Nucleus accumbens (tissue), 56 donors: ENCODE measurements around the gene IRF4.

ENCODE experiments used
- DNase-seq, 56 donors: peaks; one replicate each; lab custom pipeline; 2025; lab: John Stamatoyannopoulos, UW

The IRF4 gene

DNA sequence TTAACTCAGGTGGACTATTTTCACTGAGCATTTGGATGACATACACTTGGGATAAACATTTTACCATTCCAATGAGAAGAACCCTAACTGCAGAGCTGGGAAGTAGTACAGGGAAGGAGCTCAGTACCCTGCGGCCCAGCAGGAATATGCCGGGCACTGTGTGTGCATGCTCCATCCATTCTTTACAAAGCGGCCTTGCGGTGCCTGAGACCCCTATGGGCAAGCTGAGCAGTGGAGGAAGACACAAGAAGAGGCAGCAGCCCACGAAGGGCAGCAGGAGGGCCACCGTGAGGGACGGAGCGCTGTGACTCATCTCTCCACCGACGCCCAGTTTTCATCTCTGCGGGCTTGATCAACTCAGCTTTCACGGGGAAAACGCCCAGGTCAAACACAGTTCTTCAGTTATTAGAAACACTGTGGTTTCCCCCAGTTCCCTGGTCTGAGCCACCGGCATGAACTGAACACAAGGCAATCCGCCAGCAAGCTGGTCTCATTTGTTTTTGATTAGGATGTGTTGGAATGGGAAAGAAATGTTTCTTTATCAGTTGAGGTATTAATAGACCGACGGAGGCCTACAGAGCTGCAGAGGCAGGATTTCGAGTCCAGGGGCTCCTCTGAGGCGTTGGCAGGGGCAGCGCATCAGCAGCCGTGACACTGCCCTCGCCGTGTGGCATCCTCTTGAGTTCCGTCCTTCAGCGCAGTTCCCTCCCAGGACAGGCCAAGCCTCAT is 44.9 kb downstream of the IRF4 start:
- DNase-seq, result no peak

DNA sequence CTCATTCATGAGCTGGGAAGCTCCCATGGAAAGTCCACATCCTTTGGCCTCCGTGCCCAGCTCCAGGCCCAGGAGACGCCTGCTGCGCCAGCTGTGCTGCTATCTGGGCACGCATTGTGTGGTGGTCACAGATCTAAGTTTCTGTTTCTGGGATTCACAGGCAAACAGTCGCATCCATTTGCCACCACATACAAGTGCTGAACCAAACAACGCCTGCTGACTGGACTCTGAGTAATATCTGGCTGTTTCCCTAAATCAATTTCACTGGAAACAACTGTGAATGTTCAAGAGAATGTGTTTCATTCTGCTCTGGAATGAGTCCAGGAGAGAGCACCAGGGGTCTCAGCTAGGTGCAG is 45.5 kb downstream of the IRF4 start:
- DNase-seq, result peak in 1 of 56 donors; percentile 2

DNA sequence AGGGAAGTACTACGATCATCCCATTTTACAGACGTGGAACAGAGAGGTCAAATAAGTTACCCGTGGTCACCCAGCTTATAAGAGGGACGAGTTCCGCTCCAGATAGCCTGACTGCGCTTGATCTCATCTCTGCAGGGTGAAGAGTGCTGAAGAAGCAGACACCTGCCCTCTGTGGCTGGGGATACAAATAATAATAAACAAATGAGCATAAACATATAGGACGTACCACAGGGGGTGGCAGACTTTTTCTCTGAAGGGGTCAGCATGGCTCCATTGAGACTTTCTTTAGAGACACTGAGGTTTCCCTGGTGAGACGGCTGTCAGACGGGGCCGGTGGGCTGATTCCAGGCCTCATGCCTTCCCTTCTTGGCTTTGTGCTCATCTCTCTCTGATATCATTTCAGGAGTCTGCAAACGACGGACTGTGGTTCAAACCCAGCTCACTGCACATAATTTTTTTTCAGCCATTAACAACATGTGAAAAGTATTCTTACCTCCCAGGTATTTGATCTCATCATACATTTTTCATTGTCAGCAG is 47.1 kb downstream of the IRF4 start:
- no peak for DNase-seq

DNA sequence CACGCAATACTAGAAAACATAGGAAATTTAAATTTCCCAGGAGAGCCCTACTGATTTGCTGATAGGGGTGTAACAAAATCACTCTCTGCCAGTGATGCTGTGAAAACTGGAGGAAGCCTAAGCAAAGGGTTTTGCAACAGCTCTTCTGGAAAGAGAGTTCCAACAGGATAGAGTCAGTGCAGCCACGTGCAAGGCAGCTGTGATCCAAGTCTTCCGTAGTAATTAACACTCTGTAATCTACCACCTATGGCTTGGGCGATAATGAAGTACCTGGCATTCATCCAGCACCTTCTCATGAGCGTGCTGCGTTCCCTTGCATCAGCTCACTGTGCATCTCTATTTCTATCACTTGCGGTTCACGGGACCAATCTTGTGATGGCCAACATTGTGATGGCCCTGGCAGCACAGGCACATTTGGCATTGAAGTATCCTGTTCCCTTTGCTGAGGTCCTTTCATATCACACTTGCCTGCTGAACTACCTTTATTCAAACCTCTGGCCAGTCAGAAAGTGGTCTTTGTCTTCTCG is 48.2 kb downstream of the IRF4 start:
- DNase-seq, result no peak

DNA sequence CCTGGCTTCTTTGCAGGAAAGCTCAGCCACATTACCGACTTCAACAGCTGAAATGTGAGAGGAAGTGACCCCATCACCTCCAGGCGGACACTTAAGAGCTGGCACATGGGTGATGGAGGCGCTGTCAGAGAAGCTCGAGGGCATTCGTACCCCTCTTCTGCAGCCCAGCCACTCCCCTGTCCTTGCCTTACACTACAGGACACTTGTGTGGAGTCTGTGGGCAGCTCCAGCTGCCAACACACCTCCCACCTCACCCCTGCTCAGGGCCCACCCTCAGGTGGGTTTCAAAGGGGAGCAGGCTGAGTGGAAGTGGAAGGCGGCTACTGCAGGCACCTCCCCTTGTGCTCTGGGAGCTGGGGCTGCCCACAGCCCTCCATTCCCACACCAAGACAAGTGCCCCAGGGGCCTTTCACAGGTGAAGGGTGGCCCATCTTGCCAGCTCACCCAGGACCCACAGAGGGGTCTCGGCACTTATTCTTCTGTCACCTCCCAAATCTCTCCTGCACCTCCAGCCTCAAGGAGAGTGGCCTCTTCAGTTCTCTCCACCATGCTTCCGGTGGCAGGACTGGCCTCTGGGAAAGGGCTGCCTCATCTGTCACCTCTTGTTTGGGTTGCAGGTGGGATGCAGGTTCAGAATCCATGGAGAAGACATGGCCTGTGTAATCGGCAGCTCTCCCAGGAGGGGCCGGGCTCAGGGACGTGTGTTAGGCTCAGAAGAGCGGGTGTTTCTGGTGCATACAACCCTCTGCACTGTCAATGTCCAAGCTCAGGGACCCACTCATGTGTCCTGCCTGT is 49.8 kb downstream of the IRF4 start:
- DNase-seq, result no peak

DNA sequence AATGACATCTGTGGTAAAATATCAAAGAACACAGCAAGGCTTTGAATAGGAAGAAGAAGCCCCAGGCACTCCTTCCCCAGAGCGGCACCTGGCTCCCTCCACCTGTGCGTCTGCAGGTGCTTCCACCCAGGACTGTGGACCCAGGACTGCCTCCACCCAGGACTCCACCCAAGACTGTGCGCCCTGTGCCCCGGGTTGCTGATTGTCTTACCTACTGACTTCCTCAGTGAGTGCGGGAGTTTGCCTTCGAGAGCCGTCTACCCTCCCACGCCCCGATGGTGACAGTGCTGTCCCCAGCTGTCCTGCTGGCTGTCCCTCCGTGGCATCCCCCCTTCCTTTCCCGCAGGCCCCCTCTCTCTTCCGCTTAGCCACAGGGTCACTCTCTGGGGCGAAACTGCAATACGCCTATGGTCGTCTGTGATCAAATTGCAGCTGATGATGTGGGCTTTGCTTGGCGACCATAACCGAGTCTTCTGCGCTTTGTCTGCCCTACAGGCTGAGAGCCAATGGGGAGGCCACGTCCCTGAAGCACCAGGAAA is 52.1 kb downstream of the IRF4 start:
- DNase-seq, result no peak

DNA sequence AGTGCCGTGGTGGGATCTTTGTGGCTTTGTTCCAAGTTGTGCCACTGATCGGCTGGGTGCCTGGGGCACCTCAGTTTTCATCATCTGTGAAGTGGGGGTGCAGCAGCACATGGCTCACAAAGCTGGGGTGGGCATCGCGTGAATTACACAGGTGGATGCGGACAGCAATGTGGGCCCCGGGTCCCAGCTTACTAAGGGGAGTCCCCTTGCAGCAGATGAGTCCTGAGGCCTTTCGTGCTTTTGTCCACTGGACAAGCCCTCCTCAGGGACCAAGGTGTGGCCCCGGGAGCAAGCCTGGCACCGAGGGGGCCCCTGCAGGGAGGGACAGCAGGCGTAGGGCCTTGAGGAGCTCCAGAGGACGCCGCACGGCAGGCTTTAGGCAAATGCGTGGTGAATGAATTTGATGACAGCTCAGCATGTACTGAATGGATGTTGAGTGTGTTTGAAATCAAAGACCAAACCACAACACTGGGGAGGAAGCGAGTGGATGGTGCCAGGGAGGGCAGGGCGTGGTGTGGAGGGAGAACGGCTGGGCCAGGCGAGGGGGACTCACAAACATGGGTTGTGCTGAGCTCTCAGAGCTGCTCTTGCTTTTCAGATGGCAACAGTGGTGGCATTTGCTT is 53.2 kb downstream of the IRF4 start:
- no peak for DNase-seq

DNA sequence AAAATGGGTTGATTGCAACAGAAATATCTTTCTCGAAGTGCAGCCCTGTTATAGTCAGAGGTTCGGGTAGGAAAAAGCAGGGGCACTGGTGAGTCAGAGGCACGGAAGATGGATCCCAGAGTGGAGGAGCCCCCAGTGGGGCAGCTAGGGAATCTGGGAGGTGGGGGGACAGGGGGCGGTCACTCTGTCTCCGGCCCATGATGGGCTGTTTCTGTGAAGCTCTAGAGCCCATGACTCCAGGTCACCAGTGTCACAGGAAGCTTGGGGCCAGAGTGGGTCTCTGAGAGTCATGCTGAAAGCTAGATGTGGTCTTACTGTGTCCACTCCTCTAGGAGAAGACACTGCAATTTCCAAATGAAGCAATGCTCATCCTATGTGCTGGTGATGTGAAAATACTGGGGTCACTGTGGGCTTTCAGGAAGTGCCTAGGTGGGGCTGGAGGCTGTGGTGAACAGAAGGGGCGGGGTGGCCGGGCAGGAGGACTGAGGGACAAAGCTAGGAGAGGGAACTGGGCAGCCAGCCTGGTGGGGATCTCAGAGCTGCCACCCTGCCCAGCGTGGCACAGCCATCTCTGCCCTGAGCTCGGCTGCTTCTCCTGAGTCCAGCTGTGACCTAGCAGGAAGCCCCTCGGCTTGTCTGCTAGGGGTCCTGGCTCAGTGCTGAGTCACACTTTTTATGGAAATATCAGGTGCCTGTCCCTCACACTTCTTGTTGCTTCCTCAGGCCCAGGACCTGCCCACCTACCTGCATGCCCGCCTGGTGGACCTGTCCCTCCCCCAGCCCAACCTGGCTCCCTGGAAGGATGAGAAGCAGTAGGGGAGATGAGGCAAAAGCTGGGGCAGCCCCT is 54.2 kb downstream of the IRF4 start:
- no peak for DNase-seq

DNA sequence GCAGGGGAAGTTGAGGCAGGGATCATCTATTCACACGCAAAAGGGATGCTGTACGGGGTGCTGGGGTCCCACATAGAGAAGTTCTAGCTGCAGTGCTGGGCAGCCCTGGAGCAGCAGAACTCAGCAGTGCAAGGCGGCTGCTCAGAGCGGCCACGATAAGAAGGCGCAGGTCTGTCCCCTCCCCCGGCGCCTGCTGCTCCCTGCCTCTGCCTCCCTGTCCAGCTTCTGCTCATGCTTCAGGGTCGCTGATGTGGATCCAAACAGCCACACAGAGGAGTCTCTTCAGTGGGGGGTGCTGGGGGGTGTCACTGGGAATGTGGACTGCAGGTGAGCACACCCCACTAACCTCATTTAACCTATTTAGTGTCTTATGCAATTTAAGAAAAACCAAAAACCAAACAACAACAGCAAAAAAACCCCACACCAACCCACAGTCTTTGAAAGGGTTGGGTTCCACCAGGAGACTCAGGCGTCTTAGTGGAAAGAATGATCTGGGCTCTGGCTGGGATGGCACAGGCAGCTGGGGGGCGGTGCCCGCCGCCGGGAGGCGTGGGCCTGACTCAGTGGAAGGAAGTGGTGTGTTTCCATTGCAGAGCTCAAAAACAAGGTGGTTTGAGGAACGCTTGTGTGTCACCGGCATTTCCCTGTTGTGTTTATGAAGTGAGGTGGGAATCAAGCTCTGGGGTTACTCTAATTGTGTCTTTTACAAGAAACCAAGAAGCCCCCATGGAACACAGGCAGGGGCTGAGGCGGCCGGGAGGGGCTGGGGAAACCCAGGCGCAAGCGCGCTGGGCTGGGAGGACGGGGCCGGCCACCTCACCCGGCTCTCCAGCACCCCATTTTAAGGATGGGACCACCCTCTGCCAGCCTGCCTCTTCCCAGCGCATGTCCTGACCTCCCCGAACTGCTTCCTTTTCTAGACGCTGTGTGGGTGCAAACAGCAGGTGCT is 55.1 kb downstream of the IRF4 start:
- no peak for DNase-seq

DNA sequence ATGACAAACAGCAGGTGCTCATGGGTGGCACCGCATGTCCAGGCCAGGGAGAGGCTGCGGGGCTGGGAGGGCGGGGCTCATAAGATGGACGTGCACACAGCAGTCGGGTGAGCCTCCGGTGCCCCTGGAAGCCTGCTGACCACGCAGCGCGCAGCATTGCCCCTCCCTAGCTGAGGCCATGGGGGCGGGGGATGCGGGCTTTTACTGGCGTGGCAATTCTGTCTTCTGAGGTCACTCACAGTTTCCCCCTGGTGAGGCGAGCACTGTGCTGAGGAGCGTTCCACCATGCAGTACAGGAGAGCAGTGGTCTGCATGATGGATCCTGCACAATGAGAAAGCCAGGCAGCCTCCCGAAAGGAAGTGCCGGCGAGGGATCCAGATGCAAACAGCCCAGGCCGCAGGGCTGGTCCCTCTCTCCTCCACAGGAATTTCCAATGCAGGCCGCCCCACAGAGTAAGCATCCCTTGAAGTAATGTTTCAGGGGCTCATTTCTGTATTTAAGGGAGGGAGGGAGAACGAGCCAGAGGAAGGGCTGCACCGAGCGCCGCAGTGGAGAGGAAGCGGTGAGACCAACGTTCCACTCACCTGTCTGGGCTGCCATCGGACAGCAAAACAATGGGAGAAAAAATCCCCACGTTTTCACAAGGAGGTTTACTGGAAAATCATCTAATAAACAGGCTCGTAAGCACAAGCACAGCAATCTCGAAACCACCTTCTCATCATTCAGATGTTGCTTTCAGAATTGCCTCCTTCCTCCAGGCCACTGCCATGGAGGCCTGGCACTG is 56.0 kb downstream of the IRF4 start:
- no peak for DNase-seq

DNA sequence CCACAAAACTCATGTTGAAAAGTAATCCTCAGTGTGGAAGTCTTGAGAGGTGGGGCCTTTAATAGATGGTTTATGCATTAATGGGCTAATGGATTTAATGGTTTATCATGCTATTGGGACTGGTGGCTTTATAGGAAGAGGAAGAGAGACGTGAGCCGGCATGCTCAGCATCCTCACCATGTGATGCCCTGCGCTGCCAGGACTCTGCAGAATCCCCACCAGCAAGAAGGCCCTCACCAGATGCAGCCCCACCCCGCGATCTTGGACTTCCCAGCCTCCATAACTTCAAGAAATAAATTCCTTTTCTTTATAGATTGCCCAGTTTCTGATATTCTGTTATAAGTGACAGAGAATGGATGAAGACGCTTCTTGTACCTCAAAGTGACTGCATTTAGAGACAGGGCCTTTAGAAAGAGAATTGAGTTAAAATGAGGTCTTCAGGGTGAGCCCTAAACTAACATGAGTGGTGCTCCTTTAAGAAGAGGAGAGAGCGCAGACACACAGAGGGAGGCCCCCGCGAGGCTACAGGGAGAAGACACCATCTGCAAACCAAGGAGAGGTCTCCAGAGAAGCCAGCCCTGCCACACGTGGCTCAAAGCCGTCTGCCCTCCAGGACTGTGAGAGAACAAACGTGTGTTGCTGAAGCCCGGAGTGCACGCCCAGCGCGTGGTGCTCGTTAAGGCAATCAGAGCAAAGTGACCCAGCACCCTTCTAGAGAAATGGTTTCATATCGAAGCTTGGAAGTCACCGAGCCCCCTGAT is 56.9 kb downstream of the IRF4 start:
- DNase-seq, result no peak

DNA sequence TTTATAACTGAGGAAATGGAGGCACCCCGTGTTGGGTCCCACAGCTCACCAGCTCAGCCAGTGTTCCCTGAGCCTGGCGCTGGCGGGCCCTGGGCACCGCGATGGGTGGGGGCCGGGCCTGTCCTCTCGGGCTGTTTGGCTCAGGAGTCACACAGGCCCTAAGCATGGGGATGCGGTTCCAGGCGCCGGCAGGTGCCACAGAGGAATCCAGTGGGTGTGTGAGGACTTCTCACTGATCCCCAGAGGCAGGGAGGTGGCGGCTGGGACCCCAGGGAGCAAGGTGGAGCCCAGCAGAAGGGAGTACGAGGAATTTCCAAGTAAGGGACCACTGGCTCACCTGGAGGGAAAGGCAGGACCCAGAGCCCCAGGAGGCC is 57.5 kb downstream of the IRF4 start:
- no peak for DNase-seq

DNA sequence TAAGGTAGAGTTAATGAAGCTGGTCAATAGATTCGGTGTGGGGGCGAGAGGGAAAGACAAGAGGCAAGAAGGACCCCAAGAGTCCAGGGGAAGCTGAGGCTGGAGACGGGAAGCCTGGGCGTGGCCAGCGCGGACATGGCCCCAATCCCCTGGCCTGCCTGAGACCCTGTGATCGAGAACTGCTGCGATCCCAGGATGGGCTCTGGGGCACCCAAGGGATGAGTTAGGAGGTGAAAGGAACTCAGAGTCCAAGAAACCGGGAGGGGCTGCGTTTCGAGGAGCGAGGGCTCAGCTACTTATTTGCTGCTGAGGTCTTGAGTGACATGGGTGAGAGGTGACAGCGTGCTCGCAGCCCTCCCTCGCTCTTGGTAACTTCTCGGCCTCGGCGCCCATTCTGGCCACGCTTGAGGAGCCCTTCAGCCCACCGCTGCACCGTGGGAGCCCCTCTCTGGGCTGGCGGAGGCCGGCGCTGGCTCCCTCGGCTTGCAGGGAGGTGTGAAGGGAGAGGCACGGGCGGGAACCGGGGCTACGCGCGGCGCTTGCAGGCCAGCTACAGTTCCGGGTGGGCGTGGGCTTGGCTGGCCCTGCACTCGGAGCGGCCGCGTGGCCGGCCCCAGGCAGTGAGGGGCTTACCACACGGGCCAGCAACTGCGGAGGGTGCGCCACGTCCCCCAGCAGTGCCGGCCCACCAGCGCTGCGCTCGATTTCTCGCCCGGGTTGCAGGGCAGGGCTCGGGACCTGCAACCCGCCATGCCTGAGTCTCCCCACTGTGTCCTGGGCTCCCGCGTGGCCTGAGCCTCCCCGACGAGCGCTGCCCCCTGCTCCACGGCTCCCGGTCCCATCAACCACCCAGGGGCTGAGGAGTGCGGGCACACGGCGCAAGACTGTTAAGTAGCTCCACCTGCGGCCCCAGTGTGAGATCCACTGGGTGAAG is 58.2 kb downstream of the IRF4 start:
- DNase-seq, result no peak

DNA sequence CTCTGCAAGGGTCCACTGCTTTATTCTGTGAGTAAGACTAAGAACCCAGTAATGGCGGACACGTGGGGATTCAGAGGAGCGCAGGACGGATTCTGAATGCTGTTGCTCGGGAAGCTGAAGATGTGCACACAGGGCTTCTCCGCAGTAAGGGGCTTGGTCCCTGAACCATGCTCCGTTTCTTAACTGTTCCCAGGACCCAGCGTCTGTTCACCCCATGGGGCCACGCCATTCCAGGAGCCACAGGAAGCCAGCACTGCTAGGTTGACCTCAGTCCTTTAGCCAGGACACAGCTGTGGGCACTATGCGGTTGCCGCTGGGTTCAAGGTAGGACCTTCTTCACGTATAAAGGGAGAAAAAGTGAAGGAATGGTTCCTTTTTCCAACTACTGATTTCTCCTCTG is 59.8 kb downstream of the IRF4 start:
- DNase-seq, result no peak

DNA sequence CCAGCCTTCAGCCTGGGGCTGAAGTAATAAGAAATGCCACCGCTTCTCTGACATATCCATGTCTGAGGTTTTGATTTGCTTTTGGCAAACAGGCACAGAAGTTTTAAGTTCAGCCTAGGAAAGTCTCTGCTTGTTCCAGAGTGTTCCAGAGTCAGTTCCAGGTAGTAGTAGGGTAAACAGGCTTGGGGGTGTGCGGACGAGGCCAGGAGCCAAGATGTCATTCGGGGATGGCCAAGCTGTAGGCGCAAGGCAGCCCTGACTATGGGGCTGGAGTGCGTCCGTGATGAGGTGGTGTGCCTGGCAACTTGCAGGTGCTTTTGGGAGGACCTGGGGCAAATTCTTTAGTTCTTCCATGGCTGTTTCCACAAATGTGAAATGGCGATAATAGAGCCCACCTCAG is 60.3 kb downstream of the IRF4 start:
- DNase-seq, result no peak
